GM12878 (cell line): ENCODE data around the gene CRB2.

ENCODE experiments used
- BCLAF1 ChIP-seq: fragments of 450-650 bp; IDR thresholded peaks from 2 replicates; pipeline ENCODE4 v1.6.1; 2017; ENCODE audit warnings: antibody characterized with exemption, mild to moderate bottlenecking, moderate library complexity
- BHLHE40 ChIP-seq, 2 experiments: fragments of 450-650 bp in 1 of 2; IDR thresholded peaks; 2 replicates each; pipeline ENCODE4 v1.6.1; 2011 to 2017; ENCODE audit warnings: low read depth in 2 of 2, borderline replicate concordance in 1 of 2, improper control_type of control experiment in 1 of 2, low read length in 1 of 2, mild to moderate bottlenecking in 1 of 2
- CREB1 ChIP-seq: IDR thresholded peaks from 2 replicates; pipeline ENCODE4 v1.6.1; 2012; ENCODE audit warnings: low read depth, mild to moderate bottlenecking, inconsistent platforms
- CTCF ChIP-seq, 3 experiments: IDR thresholded peaks in 2 of 3; conservative IDR thresholded peaks in 1 of 3; 2 replicates each; pipeline ENCODE4 v1.5.1; 2011; ENCODE audit warnings: low read depth in 3 of 3, low read length in 3 of 3, mild to moderate bottlenecking in 3 of 3, control low read depth in 2 of 3, moderate library complexity in 2 of 3, inconsistent platforms in 1 of 3, mixed read lengths in 1 of 3; ENCODE audit not compliant: control insufficient read depth in 2 of 3, insufficient read depth in 1 of 3; ENCODE audit errors: extremely low read depth in 1 of 3
- EGR1 ChIP-seq, 2 experiments: IDR thresholded peaks; 1 replicate in 1 of 2; 2 replicates in 1 of 2; pipeline ENCODE4 v1.6.1; 2011 to 2012; ENCODE audit warnings: low read depth in 2 of 2, low read length in 2 of 2, borderline replicate concordance in 1 of 2, mild to moderate bottlenecking in 1 of 2, moderate library complexity in 1 of 2
- EZH2 ChIP-seq: IDR thresholded peaks from 2 replicates; pipeline ENCODE4 v1.6.1; 2012; ENCODE audit warnings: low read depth, mild to moderate bottlenecking, control low read depth, inconsistent platforms, low read length, borderline replicate concordance; ENCODE audit not compliant: control insufficient read depth
- IKZF1 ChIP-seq: fragments of 450-650 bp; conservative IDR thresholded peaks from 2 replicates; pipeline ENCODE4 v1.6.1; 2017; ENCODE audit warnings: antibody characterized with exemption, mild to moderate bottlenecking
- NR2C2 ChIP-seq: IDR thresholded peaks from 2 replicates; pipeline ENCODE4 v1.6.1; 2011; ENCODE audit warnings: borderline replicate concordance, low read depth; ENCODE audit not compliant: control insufficient read depth, insufficient read length
- POLR2AphosphoS5 ChIP-seq: IDR thresholded peaks from 2 replicates; pipeline ENCODE4 v1.6.1; 2011; ENCODE audit warnings: mild to moderate bottlenecking, low read length, inconsistent platforms
- RAD21 ChIP-seq: IDR thresholded peaks from 2 replicates; pipeline ENCODE4 v1.6.1; 2011; ENCODE audit warnings: mild to moderate bottlenecking, low read depth, low read length, moderate library complexity; ENCODE audit not compliant: insufficient read depth
- SKIL ChIP-seq: fragments of 450-650 bp; IDR thresholded peaks from 2 replicates; pipeline ENCODE4 v1.6.1; 2017; ENCODE audit warnings: mild to moderate bottlenecking, low read depth, inconsistent platforms; ENCODE audit not compliant: poor library complexity, severe bottlenecking
- SP1 ChIP-seq: IDR thresholded peaks from one replicate; pipeline ENCODE4 v1.6.1; 2011; ENCODE audit warnings: low read depth, low read length
- TCF12 ChIP-seq: IDR thresholded peaks from 2 replicates; pipeline ENCODE4 v1.6.1; 2011; ENCODE audit warnings: low read depth, mild to moderate bottlenecking, low read length
- USF2 ChIP-seq: IDR thresholded peaks from 2 replicates; pipeline ENCODE4 v1.6.1; 2011; ENCODE audit warnings: low read depth, low read length, improper control_type of control experiment, borderline replicate concordance

GRCh38 chr9:123318202-123318601 is 37.8 kb upstream of the CRB2 start:
- no peak for TF ChIP-seq TCF12
- TF ChIP-seq EGR1 (IDR thresholded peaks at IDR 0.05; ENCODE audit: borderline replicate concordance in 1 of 2, low read depth in 2 of 2, low read length in 2 of 2): no peak
- peak; percentile 28; the same call in 1 of the 2 replicates for TF ChIP-seq RAD21
- TF ChIP-seq USF2: no peak
- peak; percentile 49 for TF ChIP-seq IKZF1
- TF ChIP-seq POLR2AphosphoS5: no peak
- no peak for TF ChIP-seq EZH2
- TF ChIP-seq CTCF (IDR thresholded peaks at IDR 0.05 in 2 of 3, conservative IDR thresholded peaks at IDR 0.05 in 1 of 3; ENCODE audit: control insufficient read depth in 2 of 3, extremely low read depth in 1 of 3, insufficient read depth in 1 of 3, low read depth in 3 of 3, low read length in 3 of 3): no peak
- peak in 1 of 2 experiments; percentile 17; a peak in 1 of 4 replicates for TF ChIP-seq BHLHE40 (IDR thresholded peaks at IDR 0.05; ENCODE audit: borderline replicate concordance in 1 of 2, low read depth in 2 of 2, low read length in 1 of 2)
- no peak for TF ChIP-seq SP1
- no peak for TF ChIP-seq CREB1
- TF ChIP-seq SKIL: peak; percentile 73
- no peak for TF ChIP-seq BCLAF1
- no peak for TF ChIP-seq NR2C2
